ENCODE results near the gene ENTPD3. TPM values are rescaled to one million over a fixed set of nuclear protein-coding genes. Genes with fewer than 3 reads are reported as not detected.

Gene ENTPD3
- total RNA-seq, 1 experiment from 2014 or later: not detected

GRCh38 chr3:40476478-40477470 is 89.8 kb downstream of the ENTPD3 start, which contains the start of gene ZNF619:
TSS of gene ZNF619 (plus strand) at chr3:40477122. CDS start at chr3:40477980, 858 bp downstream.
- Histone ChIP-seq H2BK20ac (ENCODE audit: low read depth, low read length, poor library complexity, severe bottlenecking) (no peak within 1 kb of the TSS), H2BK120ac (ENCODE audit: low read depth, low read length, poor library complexity, severe bottlenecking) (no peak within 1 kb of the TSS), H2BK12ac (ENCODE audit: insufficient read length, low read depth, low read length) (no peak within 1 kb of the TSS), H2AFZ (ENCODE audit: low read length) (no peak within 1 kb of the TSS), H4K91ac (ENCODE audit: insufficient read length, low read depth, low read length) (no peak within 1 kb of the TSS), H3K9me3 (ENCODE audit: control insufficient read depth, low read depth, low read length) (no peaks in the 10 kb centered on the region), H3T11ph (ENCODE audit: low read length) (no peak within 1 kb of the TSS), H3K79me1 (ENCODE audit: insufficient read depth, low read depth, low read length, poor library complexity, severe bottlenecking) (no peaks in the 10 kb centered on the region), H3K9ac (ENCODE audit: extremely low read depth, insufficient read length, low read length) (peak within 1 kb of the TSS; percentile 68), H3K23me2 (ENCODE audit: insufficient read length, low read depth, low read length, poor library complexity, severe bottlenecking) (no peaks in the 10 kb centered on the region), H2AK5ac (ENCODE audit: insufficient read length, low read length) (no peak within 1 kb of the TSS), H3K56ac (ENCODE audit: insufficient read length, low read depth, low read length) (no peak within 1 kb of the TSS), H3K4me1 (ENCODE audit: insufficient read depth, low read length) (peaks cover 4% of the 10 kb centered on the region; the same call in 1 of the 2 replicates), H3K4me2 (ENCODE audit: insufficient read depth, insufficient read length, low read length) (peak within 1 kb of the TSS; percentile 51), H4K5ac (ENCODE audit: insufficient read length, low read depth, low read length) (no peak within 1 kb of the TSS), H2BK15ac (ENCODE audit: low read depth, low read length) (no peak within 1 kb of the TSS), H3K27me3 (ENCODE audit: insufficient read depth, low read length) (no peaks in the 10 kb centered on the region), H3K27ac (ENCODE audit: insufficient read length, low read depth, low read length) (no peak within 1 kb of the TSS), H3K23ac (ENCODE audit: insufficient read length, low read depth, low read length) (no peak within 1 kb of the TSS), H3K4ac (ENCODE audit: low read depth, low read length) (no peak within 1 kb of the TSS), H3K18ac (ENCODE audit: insufficient read length, low read depth, low read length) (no peak within 1 kb of the TSS), H4K20me1 (ENCODE audit: control insufficient read depth, insufficient read depth, insufficient read length) (no peaks in the 10 kb centered on the region), H4K8ac (replicated peaks; ENCODE audit: insufficient read length, low read depth, low read length) (no peak within 1 kb of the TSS), H2BK5ac (ENCODE audit: insufficient read length, low read length) (no peak within 1 kb of the TSS), H3K79me2 (ENCODE audit: insufficient read depth, low read length) (no peaks in the 10 kb centered on the region), H3K14ac (ENCODE audit: insufficient read depth, low read length) (peak within 1 kb of the TSS; percentile 84)
- DNase-seq: peak; percentile 66
- Mint-ChIP-seq H3K4me3 (peak within 1 kb of the TSS; percentile 73 to 86), H3K27me3 (ENCODE audit: low read depth) (no peaks in the 10 kb centered on the region; the same call in 1 of the 2 replicates), H3K4me1 (peaks cover 17 to 21% of the 10 kb centered on the region in 2 experiments), H3K9me3 (no peaks in the 10 kb centered on the region), H3K36me3 (ENCODE audit: insufficient read depth in 1 of 3, low read depth in 3 of 3) (peaks cover 0 to 12% (median 3%) of the 10 kb centered on the region in 3 experiments; a peak in 3 of 7 replicates), H3K27ac (peak within 1 kb of the TSS in 2 of 3 experiments; percentile 63 to 80; a peak in 3 of 7 replicates)
- no CpG with 5 or more reads among the region's 48 CpGs for WGBS (ENCODE audit: extremely low coverage, insufficient read length, low lambda C conversion rate)
- no peak for TF ChIP-seq CTCF (conservative IDR thresholded peaks at IDR 0.05)

Measured in H9 (cell line).